HepG2 (cell line): Measurements from ENCODE around the gene RNF222. TPM values are rescaled to one million over a fixed set of nuclear protein-coding genes. Genes with fewer than 3 reads are reported as not detected.

Experiments used
- ESRRA ChIP-seq: sonication (generic); formaldehyde crosslinking; IDR thresholded peaks from 2 replicates; pipeline ENCODE4 v1.5.1; 2020; ENCODE audit warnings: mild to moderate bottlenecking, low read depth, missing genetic modification reagents
- JUNB ChIP-seq: sonication (generic); formaldehyde crosslinking; IDR thresholded peaks from 2 replicates; pipeline ENCODE4 v1.8.0; 2022; ENCODE audit warnings: missing genetic modification reagents, mild to moderate bottlenecking, borderline replicate concordance
- KAT2B ChIP-seq: fragments of 150-350 bp; IDR thresholded peaks from 2 replicates; pipeline ENCODE4 v1.6.1; 2014; ENCODE audit warnings: low read depth, low read length, borderline replicate concordance
- KLF6 ChIP-seq: IDR thresholded peaks from 2 replicates; pipeline ENCODE4 v1.8.0; 2016; ENCODE audit warnings: missing biosample characterization, missing genetic modification reagents
- KMT2A ChIP-seq: sonication (generic); formaldehyde crosslinking; IDR thresholded peaks from 2 replicates; pipeline ENCODE4 v1.4.0; 2020; ENCODE audit warnings: missing genetic modification reagents
- MED13 ChIP-seq: sonication (generic); formaldehyde crosslinking; IDR thresholded peaks from 2 replicates; pipeline ENCODE4 v1.5.0; 2020; ENCODE audit warnings: missing genetic modification reagents
- NCOR1 ChIP-seq: fragments of 200-600 bp; sonication (generic); IDR thresholded peaks from 2 replicates; pipeline ENCODE4 v1.7.0; 2017; ENCODE audit warnings: antibody characterized with exemption, low read length, borderline replicate concordance
- NKX3-1 ChIP-seq: sonication (generic); formaldehyde crosslinking; IDR thresholded peaks from 2 replicates; pipeline ENCODE4 v1.5.0; 2020; ENCODE audit warnings: missing genetic modification reagents
- PBX2 ChIP-seq: IDR thresholded peaks from 2 replicates; pipeline ENCODE4 v1.6.1; 2016; ENCODE audit warnings: control low read depth
- SKI ChIP-seq: fragments of 450-650 bp; IDR thresholded peaks from one replicate; pipeline ENCODE4 v1.6.1; 2018; ENCODE audit warnings: mild to moderate bottlenecking; ENCODE audit not compliant: partially characterized antibody
- SMYD3 ChIP-seq: sonication (generic); formaldehyde crosslinking; IDR thresholded peaks from 2 replicates; pipeline ENCODE4 v1.8.1; 2023; ENCODE audit warnings: mild to moderate bottlenecking, missing genetic modification reagents
- TFDP2 ChIP-seq: sonication (generic); formaldehyde crosslinking; IDR thresholded peaks from 2 replicates; pipeline ENCODE4 v1.4.0; 2020; ENCODE audit warnings: missing genetic modification reagents
- THAP7 ChIP-seq: sonication (generic); formaldehyde crosslinking; IDR thresholded peaks from 2 replicates; pipeline ENCODE4 v1.8.1; 2023; ENCODE audit warnings: mild to moderate bottlenecking, missing genetic modification reagents
- ZNF33A ChIP-seq: sonication (generic); formaldehyde crosslinking; IDR thresholded peaks from 2 replicates; pipeline ENCODE4 v1.5.1; 2020; ENCODE audit warnings: missing genetic modification reagents, mild to moderate bottlenecking, moderate library complexity, borderline replicate concordance
- ZNF382 ChIP-seq: sonication (generic); formaldehyde crosslinking; IDR thresholded peaks from 2 replicates; pipeline ENCODE4 v1.5.0; 2020; ENCODE audit warnings: missing genetic modification reagents, mild to moderate bottlenecking, borderline replicate concordance
- ZNF431 ChIP-seq: sonication (generic); formaldehyde crosslinking; IDR thresholded peaks from 2 replicates; pipeline ENCODE4 v1.9.0; 2022; ENCODE audit warnings: missing genetic modification reagents, low read depth, mild to moderate bottlenecking, borderline replicate concordance
- ZNF432 ChIP-seq: sonication (generic); formaldehyde crosslinking; IDR thresholded peaks from 2 replicates; pipeline ENCODE4 v1.5.0; 2020; ENCODE audit warnings: missing genetic modification reagents, mild to moderate bottlenecking, borderline replicate concordance
- ZNF616 ChIP-seq: sonication (generic); formaldehyde crosslinking; IDR thresholded peaks from 2 replicates; pipeline ENCODE4 v1.5.0; 2020; ENCODE audit warnings: low read depth, mild to moderate bottlenecking, missing genetic modification reagents
- polyA plus RNA-seq, 8 experiments: library from polyadenylated mRNA; depleted of rRNA in 3 of 8; stranded (reverse) in 7 of 8; unstranded in 1 of 8; fragments of >200 nt; fragmentation: Illumina TruSeq in 4 of 8; extraction: Trizol in 4 of 8; gene quantifications; 2 replicates each; pipeline versions ENCODE4 v1.2.1 to v1.2.3, GENCODE V29; 2011 to 2016; ENCODE audit warnings: low read depth in 4 of 8, missing spikeins in 1 of 8, mixed read lengths in 1 of 8; ENCODE audit not compliant: insufficient read depth in 1 of 8
- total RNA-seq, 5 experiments: library from RNA; depleted of rRNA; stranded (reverse); fragments of >200 nt; fragmentation: Illumina TruSeq; extraction: Trizol; gene quantifications; 2 replicates each; pipeline ENCODE4 v1.2.3, GENCODE V29; 2016; ENCODE audit warnings: low read depth in 1 of 5
- TF ChIP-seq, protein P1 (sequence below): fragments of 450-650 bp; IDR thresholded peaks from 2 replicates; pipeline ENCODE4 v1.6.1; 2016
- TF ChIP-seq, protein P2 (sequence below): sonication (generic); formaldehyde crosslinking; IDR thresholded peaks from 2 replicates; pipeline ENCODE4 v1.4.0; 2020; ENCODE audit warnings: missing genetic modification reagents

RNF222 gene
- total and polyA plus RNA-seq, 2 of the 13 experiments (the other 11 are each of a cell fraction or from before 2014, with no cell fraction given) = not detected

DNA sequence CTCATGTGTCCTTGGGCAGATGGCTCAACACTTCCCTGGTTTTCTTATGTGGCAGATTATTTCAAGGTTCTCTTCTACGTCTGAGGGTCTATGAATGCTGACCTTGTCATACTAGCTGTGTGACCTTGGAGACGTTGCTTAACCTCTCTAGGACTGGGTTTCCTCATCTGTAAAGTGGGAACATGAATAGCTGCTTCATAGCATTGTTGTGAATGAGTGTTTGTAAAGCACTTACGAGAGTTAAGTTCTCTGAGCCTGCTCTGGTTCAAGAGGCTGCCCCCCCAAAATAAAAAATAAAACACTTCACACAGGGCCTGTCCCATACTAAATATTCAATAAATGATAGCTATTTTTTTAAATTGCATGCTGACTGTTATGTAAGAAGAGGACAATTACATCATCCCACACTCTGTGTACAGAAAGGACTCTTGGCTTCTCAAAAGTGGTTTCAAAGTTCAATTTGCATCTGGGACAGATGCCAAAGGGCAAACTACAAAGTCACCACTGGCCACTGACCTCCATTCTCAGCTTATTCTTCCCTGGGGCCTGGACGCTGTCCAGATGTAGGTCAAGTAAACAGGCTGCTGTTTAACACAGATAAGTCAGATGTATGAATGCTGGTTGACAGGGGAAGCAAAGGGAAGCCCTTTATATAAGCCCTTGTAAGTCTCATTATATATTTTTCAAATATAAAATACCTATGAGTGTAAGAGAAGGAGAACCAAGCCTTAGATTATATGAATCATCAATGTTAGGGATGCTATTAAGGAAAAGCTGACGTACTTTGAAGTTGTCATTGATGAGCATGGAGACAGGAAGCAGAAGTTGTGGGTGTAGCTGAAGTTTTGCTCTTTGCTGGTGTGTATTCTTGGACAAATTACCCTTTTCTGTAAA lies 22.7 kb upstream of the RNF222 start (continued):
- TF ChIP-seq THAP7 (CRISPR knock-in tag) (no peak), ZNF431 (peak; percentile 37; the same call in 1 of the 2 replicates), SKI (peak; percentile 94), MED13 (0 out of 2 replicates have a peak, but pooled peaks have one; percentile 30), KLF6 (peak; percentile 70; the same call in 1 of the 2 replicates), ZNF432 (no peak), KMT2A (CRISPR knock-in tag) (peak; percentile 60; the same call in 1 of the 2 replicates), NCOR1 (peak; percentile 99), PBX2 (CRISPR knock-in tag) (peak; percentile 51; the same call in 1 of the 2 replicates), TFDP2 (CRISPR knock-in tag) (no peak; the same call in 1 of the 2 replicates), ZNF382 (no peak), ZNF33A (CRISPR knock-in tag) (peak; percentile 61; the same call in 1 of the 2 replicates), JUNB (peak; percentile 45; the same call in 1 of the 2 replicates), SMYD3 (CRISPR knock-in tag) (peak; percentile 73; the same call in 1 of the 2 replicates), ESRRA (CRISPR knock-in tag) (peak; percentile 98), ZNF616 (CRISPR knock-in tag) (no peak), KAT2B (no peak), NKX3-1 (CRISPR knock-in tag) (peak; percentile 92)
- TF ChIP-seq, protein P1, sequence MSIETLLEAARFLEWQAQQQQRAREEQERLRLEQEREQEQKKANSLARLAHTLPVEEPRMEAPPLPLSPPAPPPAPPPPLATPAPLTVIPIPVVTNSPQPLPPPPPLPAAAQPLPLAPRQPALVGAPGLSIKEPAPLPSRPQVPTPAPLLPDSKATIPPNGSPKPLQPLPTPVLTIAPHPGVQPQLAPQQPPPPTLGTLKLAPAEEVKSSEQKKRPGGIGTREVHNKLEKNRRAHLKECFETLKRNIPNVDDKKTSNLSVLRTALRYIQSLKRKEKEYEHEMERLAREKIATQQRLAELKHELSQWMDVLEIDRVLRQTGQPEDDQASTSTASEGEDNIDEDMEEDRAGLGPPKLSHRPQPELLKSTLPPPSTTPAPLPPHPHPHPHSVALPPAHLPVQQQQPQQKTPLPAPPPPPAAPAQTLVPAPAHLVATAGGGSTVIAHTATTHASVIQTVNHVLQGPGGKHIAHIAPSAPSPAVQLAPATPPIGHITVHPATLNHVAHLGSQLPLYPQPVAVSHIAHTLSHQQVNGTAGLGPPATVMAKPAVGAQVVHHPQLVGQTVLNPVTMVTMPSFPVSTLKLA = no peak
- TF ChIP-seq, protein P2, sequence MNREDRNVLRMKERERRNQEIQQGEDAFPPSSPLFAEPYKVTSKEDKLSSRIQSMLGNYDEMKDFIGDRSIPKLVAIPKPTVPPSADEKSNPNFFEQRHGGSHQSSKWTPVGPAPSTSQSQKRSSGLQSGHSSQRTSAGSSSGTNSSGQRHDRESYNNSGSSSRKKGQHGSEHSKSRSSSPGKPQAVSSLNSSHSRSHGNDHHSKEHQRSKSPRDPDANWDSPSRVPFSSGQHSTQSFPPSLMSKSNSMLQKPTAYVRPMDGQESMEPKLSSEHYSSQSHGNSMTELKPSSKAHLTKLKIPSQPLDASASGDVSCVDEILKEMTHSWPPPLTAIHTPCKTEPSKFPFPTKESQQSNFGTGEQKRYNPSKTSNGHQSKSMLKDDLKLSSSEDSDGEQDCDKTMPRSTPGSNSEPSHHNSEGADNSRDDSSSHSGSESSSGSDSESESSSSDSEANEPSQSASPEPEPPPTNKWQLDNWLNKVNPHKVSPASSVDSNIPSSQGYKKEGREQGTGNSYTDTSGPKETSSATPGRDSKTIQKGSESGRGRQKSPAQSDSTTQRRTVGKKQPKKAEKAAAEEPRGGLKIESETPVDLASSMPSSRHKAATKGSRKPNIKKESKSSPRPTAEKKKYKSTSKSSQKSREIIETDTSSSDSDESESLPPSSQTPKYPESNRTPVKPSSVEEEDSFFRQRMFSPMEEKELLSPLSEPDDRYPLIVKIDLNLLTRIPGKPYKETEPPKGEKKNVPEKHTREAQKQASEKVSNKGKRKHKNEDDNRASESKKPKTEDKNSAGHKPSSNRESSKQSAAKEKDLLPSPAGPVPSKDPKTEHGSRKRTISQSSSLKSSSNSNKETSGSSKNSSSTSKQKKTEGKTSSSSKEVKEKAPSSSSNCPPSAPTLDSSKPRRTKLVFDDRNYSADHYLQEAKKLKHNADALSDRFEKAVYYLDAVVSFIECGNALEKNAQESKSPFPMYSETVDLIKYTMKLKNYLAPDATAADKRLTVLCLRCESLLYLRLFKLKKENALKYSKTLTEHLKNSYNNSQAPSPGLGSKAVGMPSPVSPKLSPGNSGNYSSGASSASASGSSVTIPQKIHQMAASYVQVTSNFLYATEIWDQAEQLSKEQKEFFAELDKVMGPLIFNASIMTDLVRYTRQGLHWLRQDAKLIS (CRISPR knock-in tag) = no peak
